Measurements from ENCODE around the gene NOTCH3.

The NOTCH3 gene

GRCh38 chr19:15126131-15126910 is 74.5 kb downstream of the NOTCH3 start:
- TF ChIP-seq, protein P1, sequence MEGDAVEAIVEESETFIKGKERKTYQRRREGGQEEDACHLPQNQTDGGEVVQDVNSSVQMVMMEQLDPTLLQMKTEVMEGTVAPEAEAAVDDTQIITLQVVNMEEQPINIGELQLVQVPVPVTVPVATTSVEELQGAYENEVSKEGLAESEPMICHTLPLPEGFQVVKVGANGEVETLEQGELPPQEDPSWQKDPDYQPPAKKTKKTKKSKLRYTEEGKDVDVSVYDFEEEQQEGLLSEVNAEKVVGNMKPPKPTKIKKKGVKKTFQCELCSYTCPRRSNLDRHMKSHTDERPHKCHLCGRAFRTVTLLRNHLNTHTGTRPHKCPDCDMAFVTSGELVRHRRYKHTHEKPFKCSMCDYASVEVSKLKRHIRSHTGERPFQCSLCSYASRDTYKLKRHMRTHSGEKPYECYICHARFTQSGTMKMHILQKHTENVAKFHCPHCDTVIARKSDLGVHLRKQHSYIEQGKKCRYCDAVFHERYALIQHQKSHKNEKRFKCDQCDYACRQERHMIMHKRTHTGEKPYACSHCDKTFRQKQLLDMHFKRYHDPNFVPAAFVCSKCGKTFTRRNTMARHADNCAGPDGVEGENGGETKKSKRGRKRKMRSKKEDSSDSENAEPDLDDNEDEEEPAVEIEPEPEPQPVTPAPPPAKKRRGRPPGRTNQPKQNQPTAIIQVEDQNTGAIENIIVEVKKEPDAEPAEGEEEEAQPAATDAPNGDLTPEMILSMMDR (IDR thresholded peaks at IDR 0.05; ENCODE audit: low read length): no peak
- TF ChIP-seq EZH2 (IDR thresholded peaks at IDR 0.05; ENCODE audit: borderline replicate concordance, low read length): no peak
- no peaks in the 10 kb centered on the region for H4K20me1 ChIP-seq (ENCODE audit: insufficient read depth, low read length)
- no peaks in the 10 kb centered on the region for H3K79me2 ChIP-seq (ENCODE audit: insufficient read depth, low read length)
- H3K4me2 ChIP-seq (ENCODE audit: low read length): peak overlapping the region; percentile 68; the same call in 1 of the 2 replicates
- H3K9ac ChIP-seq (ENCODE audit: low read length): no peak overlapping the region
- no peak overlapping the region for H3K27ac ChIP-seq (ENCODE audit: low read depth, low read length, poor library complexity, severe bottlenecking)
- H3F3A ChIP-seq (ENCODE audit: insufficient read depth, low read length): no peaks in the 10 kb centered on the region
- H3K27me3 ChIP-seq (ENCODE audit: insufficient read depth, low read length): no peaks in the 10 kb centered on the region
- peak overlapping the region; percentile 68 for H3K4me3 ChIP-seq (ENCODE audit: low read depth, low read length, poor library complexity, severe bottlenecking)
- peaks cover 5% of the 10 kb centered on the region; the same call in 1 of the 2 replicates for H3K36me3 ChIP-seq (ENCODE audit: insufficient read depth, low read length)
- H2AFZ ChIP-seq (ENCODE audit: low read length): peak overlapping the region; percentile 68
- no peaks in the 10 kb centered on the region for H3K9me3 ChIP-seq (ENCODE audit: low read length)
- no peaks in the 10 kb centered on the region for H3K9me2 ChIP-seq (ENCODE audit: low read depth, low read length)
- peaks cover 14% of the 10 kb centered on the region for H3K4me1 ChIP-seq (ENCODE audit: insufficient read depth, low read length, severe bottlenecking)

DNA sequence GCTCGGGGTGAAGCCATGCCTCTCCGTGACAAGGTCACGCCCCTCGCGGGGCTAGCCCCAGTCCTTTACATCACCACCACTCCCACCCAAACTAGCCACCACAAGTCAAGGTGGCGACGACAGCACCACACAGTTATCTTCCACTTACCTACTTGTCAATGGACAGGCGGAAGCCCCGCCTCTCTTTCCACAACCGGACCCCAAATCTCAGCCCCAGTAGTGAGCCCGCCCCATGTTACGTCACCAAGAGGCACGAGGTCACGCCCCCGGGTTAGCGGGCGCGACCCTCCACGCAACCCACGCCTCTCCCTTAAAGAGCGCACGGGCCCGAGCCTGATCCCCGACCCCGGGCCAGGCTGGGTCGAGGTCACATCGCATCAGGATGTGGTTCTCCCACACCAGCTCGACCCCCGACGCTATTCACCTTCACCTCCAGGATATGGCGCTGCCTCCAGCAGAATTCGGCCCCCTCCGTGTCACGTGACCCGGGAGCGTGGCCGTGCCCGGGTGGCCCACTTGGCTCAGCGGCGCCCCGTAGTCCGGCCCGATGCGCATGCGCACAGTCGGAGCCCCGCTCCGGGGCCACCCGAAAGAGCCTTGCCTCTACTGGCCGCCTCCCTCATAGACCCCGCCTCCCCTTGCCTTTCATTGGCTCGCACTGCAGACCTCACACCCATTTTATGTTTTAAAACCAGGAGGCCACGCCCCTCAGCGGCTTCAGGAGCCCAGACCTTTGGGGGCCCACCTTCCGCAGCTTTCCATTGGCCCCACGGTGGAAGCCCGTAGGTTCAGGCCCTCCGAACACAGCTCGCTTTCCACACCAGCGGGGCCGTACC is 75.3 kb downstream of the NOTCH3 start:
- TF ChIP-seq, protein P1 (IDR thresholded peaks at IDR 0.05; ENCODE audit: low read length): no peak
- TF ChIP-seq EZH2 (IDR thresholded peaks at IDR 0.05; ENCODE audit: borderline replicate concordance, low read length): no peak
- H2AFZ ChIP-seq (ENCODE audit: low read length): peak overlapping the region; percentile 68; the same call in 1 of the 2 replicates

DNA sequence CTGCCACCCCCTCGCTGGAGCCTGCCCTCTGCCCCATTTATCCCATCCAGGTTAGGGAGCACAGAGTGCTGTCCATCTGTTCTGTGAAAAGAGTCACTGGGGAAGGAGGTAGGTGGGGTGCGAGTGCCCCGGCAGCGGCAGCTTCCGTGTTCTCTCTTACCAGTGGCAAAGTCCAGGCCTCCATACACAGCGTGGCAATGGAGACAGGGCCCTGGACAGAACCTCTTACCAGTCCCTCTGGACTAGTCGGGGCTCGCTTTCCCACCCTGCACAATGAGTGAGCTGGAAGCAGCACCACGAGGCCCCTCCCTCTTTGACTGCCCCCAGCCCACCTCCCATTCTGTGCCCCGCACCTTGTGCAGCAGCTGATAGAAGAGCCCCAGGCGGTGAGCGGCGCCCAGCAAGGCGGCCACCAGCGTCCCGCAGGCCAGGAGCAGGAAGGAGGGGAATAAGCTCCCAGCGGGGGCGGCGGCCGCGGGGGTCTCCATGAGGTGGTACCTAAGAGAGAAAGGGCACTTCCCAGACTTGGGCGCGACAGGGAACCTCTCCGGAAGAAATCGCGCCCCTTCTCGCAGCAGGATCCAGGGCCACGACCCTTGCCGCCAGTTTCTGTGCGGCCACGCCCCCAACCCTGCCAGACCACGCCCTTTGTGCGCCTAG is 76.1 kb downstream of the NOTCH3 start:
- no peaks in the 10 kb centered on the region for H3K9me2 ChIP-seq (ENCODE audit: low read depth, low read length)
- H3K27ac ChIP-seq (ENCODE audit: low read depth, low read length, poor library complexity, severe bottlenecking): peak overlapping the region; percentile 54
- peak overlapping the region; percentile 68 for H3K4me3 ChIP-seq (ENCODE audit: low read depth, low read length, poor library complexity, severe bottlenecking)
- H3K9ac ChIP-seq (ENCODE audit: low read length): peak overlapping the region; percentile 76
- no peaks in the 10 kb centered on the region for H3K79me2 ChIP-seq (ENCODE audit: insufficient read depth, low read length)
- H3K9me3 ChIP-seq (ENCODE audit: low read length): no peaks in the 10 kb centered on the region
- TF ChIP-seq EZH2 (IDR thresholded peaks at IDR 0.05; ENCODE audit: borderline replicate concordance, low read length): no peak
- TF ChIP-seq, protein P1 (IDR thresholded peaks at IDR 0.05; ENCODE audit: low read length): no peak
- peak overlapping the region; percentile 68 for H3K4me2 ChIP-seq (ENCODE audit: low read length)
- peaks cover 13% of the 10 kb centered on the region for H3K36me3 ChIP-seq (ENCODE audit: insufficient read depth, low read length)
- H2AFZ ChIP-seq (ENCODE audit: low read length): no peak overlapping the region
- H3K27me3 ChIP-seq (ENCODE audit: insufficient read depth, low read length): no peaks in the 10 kb centered on the region
- H3K4me1 ChIP-seq (ENCODE audit: insufficient read depth, low read length, severe bottlenecking): peaks cover 14% of the 10 kb centered on the region
- H3F3A ChIP-seq (ENCODE audit: insufficient read depth, low read length): no peaks in the 10 kb centered on the region
- no peaks in the 10 kb centered on the region for H4K20me1 ChIP-seq (ENCODE audit: insufficient read depth, low read length)

More for the DNA sequence above, 75.3 kb downstream of the NOTCH3 start:
- no peaks in the 10 kb centered on the region for H3K27me3 ChIP-seq (ENCODE audit: insufficient read depth, low read length)
- H3K27ac ChIP-seq (ENCODE audit: low read depth, low read length, poor library complexity, severe bottlenecking): peak overlapping the region; percentile 54
- H3F3A ChIP-seq (ENCODE audit: insufficient read depth, low read length): no peaks in the 10 kb centered on the region
- H3K4me1 ChIP-seq (ENCODE audit: insufficient read depth, low read length, severe bottlenecking): peaks cover 14% of the 10 kb centered on the region
- peak overlapping the region; percentile 68 for H3K4me2 ChIP-seq (ENCODE audit: low read length)
- peak overlapping the region; percentile 76 for H3K9ac ChIP-seq (ENCODE audit: low read length)
- H4K20me1 ChIP-seq (ENCODE audit: insufficient read depth, low read length): no peaks in the 10 kb centered on the region
- peak overlapping the region; percentile 68 for H3K4me3 ChIP-seq (ENCODE audit: low read depth, low read length, poor library complexity, severe bottlenecking)
- no peaks in the 10 kb centered on the region for H3K79me2 ChIP-seq (ENCODE audit: insufficient read depth, low read length)
- H3K9me3 ChIP-seq (ENCODE audit: low read length): no peaks in the 10 kb centered on the region
- peaks cover 8% of the 10 kb centered on the region for H3K36me3 ChIP-seq (ENCODE audit: insufficient read depth, low read length)
- no peaks in the 10 kb centered on the region for H3K9me2 ChIP-seq (ENCODE audit: low read depth, low read length)
